Measurements from ENCODE around the gene DENND11. TPM values are rescaled to one million over a fixed set of nuclear protein-coding genes. Genes with fewer than 3 reads are reported as not detected.

Gene DENND11
- total RNA-seq, 1 donor from 2014 or later = 21.1 TPM

DNA sequence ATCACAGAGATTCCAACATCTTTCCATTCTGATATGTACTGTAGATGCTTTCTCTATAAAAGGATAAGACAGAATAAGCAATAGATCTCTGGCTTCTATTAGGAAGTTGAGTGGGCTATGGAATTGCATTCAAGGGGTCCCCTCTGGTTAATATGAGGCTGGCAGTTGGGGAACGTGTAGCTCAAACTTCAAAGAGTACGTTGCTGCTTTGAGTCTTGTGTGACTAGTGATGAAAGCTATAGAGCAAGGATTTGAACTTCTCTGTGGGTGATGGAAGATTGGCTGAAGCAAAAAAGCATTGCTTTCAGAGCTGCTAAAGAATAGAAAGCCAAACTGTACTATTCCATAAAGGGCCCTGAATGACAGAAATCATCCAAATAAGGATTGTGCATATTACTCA, 12.6 kb upstream of the DENND11 start:
- Histone ChIP-seq H3K4me1 (no peaks in the 10 kb centered on the region), H3K36me3 (no peaks in the 10 kb centered on the region), H3K27ac (no peak overlapping the region), H3K9me3 (no peaks in the 10 kb centered on the region), H3K27me3 (no peaks in the 10 kb centered on the region), H3K4me3 (no peak overlapping the region)
- DNase-seq (ENCODE audit: extremely low spot score in 2 of 2) = no peak
- no peak for TF ChIP-seq POLR2AphosphoS5 (IDR thresholded peaks at IDR 0.05; ENCODE audit: insufficient read depth in 1 of 2, low read depth in 1 of 2)
- TF ChIP-seq POLR2A (IDR thresholded peaks at IDR 0.05) = no peak
- TF ChIP-seq, protein P1, sequence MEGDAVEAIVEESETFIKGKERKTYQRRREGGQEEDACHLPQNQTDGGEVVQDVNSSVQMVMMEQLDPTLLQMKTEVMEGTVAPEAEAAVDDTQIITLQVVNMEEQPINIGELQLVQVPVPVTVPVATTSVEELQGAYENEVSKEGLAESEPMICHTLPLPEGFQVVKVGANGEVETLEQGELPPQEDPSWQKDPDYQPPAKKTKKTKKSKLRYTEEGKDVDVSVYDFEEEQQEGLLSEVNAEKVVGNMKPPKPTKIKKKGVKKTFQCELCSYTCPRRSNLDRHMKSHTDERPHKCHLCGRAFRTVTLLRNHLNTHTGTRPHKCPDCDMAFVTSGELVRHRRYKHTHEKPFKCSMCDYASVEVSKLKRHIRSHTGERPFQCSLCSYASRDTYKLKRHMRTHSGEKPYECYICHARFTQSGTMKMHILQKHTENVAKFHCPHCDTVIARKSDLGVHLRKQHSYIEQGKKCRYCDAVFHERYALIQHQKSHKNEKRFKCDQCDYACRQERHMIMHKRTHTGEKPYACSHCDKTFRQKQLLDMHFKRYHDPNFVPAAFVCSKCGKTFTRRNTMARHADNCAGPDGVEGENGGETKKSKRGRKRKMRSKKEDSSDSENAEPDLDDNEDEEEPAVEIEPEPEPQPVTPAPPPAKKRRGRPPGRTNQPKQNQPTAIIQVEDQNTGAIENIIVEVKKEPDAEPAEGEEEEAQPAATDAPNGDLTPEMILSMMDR (IDR thresholded peaks at IDR 0.05) = no peak
- intact Hi-C loops (cut with DNase I) = no loop called here

DNA sequence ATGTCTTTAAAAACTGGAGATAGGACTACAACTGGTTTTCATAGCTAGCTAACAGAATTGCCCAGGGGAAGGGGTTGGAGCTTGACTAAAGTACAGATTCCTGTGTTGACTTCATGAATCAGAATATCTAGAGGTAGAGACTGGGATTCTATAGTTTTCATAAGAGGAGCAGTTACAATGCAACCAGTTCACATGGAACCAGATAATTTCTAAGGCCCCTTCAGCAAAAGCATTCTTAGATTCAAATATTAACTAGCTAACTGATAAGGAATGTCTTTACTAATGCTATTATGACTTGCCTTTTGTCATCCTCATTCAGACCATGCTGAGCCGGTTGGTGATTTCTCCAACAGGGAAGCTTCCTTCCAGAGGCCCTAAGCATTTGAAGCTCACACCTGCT, 11.9 kb upstream of the DENND11 start:
- TF ChIP-seq, protein P1 (IDR thresholded peaks at IDR 0.05) = no peak
- TF ChIP-seq POLR2A (IDR thresholded peaks at IDR 0.05) (no peak), POLR2AphosphoS5 (IDR thresholded peaks at IDR 0.05; ENCODE audit: insufficient read depth in 1 of 2, low read depth in 1 of 2) (no peak)
- no peak overlapping the region for H3K27ac ChIP-seq
- H3K4me3 ChIP-seq = no peak overlapping the region
- H3K27me3 ChIP-seq = no peaks in the 10 kb centered on the region
- no peaks in the 10 kb centered on the region for H3K9me3 ChIP-seq
- DNase-seq (ENCODE audit: extremely low spot score in 2 of 2) = no peak
- H3K36me3 ChIP-seq = no peaks in the 10 kb centered on the region
- intact Hi-C loops (cut with DNase I) = no loop called here
- H3K4me1 ChIP-seq = no peaks in the 10 kb centered on the region

DNA sequence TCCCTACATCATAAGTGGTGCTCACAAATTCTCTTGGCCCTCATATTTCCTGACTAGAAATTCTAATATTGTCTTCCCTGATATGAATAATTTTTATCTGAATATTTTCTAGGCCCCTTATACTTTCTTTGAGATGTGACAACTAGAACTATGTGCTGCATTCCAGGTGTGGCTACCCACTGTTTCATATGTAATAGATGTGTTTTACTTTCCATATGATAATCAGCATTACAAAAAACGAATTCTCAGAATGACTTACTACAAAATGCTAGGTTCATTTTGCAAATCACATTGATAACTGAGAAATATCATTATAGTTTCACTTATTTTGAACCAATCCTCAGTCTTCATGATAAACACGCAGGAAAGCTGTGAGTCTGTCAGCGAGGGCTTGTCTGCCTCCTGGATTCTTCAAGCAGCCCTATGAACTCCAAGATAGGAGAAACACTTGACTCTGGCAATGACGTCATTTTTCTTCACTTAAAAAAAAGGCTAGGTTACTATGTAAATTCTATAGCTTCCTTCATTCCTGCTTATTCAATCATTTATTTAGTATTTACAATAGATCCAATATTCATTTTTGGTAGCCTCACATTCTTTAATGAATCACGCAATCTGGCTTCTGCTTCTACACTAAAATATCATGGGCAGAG, 10.8 kb upstream of the DENND11 start:
- no peak for DNase-seq (ENCODE audit: extremely low spot score in 2 of 2)
- H3K36me3 ChIP-seq = no peaks in the 10 kb centered on the region
- H3K27me3 ChIP-seq = no peaks in the 10 kb centered on the region
- H3K4me3 ChIP-seq = no peak overlapping the region
- no peaks in the 10 kb centered on the region for H3K9me3 ChIP-seq
- H3K27ac ChIP-seq = no peak overlapping the region
- TF ChIP-seq, protein P1 (IDR thresholded peaks at IDR 0.05) = no peak
- no peak for TF ChIP-seq POLR2A (IDR thresholded peaks at IDR 0.05)
- no peak for TF ChIP-seq POLR2AphosphoS5 (IDR thresholded peaks at IDR 0.05; ENCODE audit: insufficient read depth in 1 of 2, low read depth in 1 of 2)
- intact Hi-C loops (cut with DNase I) = no loop called here
- no peaks in the 10 kb centered on the region for H3K4me1 ChIP-seq

DNA sequence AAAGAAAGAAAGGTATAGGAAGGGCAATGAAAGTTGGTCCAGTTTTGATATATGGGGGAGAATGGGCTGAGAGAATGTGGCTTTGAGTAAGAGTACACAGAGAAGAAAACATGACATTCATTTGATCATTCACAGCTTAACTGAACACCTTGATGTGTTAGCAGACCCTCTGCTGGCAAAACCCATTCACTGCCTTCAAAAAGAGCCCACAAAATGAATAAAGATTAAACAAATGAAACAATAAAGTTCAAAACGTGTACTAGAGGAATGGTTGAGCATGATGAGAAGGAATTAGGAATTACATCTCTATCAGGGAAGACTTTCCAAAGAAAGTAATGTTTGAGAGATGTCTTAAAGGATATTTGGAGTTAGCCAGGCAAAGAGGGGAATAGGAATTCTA, 8.3 kb upstream of the DENND11 start:
- TF ChIP-seq POLR2A (IDR thresholded peaks at IDR 0.05) (no peak), POLR2AphosphoS5 (IDR thresholded peaks at IDR 0.05; ENCODE audit: insufficient read depth in 1 of 2, low read depth in 1 of 2) (no peak)
- TF ChIP-seq, protein P1 (IDR thresholded peaks at IDR 0.05) = no peak
- Histone ChIP-seq H3K4me1 (no peaks in the 10 kb centered on the region), H3K36me3 (no peaks in the 10 kb centered on the region), H3K27me3 (no peaks in the 10 kb centered on the region), H3K9me3 (no peaks in the 10 kb centered on the region), H3K4me3 (no peak overlapping the region), H3K27ac (no peak overlapping the region)
- DNase-seq (ENCODE audit: extremely low spot score in 2 of 2) = no peak
- intact Hi-C loops (cut with DNase I) = no loop called here

DNA sequence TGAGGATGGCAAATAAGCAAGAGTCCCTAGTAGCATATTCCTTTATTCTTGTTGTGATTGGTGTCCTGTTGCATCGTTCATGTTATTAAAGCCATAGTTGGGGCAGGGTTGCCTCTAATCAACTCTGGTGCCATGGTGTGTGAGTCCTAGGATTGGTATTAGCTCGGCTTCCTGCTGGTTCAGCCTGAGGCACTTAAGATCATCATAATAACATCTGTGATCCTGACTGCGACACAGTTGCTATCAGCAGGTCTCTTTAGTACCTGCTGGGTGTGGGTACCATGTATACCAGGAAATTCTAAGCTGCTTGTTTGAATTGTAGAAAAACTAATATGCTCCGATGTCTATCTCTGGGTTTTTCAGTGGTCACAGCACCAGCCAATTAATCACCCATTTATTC, 7.8 kb upstream of the DENND11 start:
- TF ChIP-seq POLR2A (IDR thresholded peaks at IDR 0.05) = no peak
- no peak for TF ChIP-seq POLR2AphosphoS5 (IDR thresholded peaks at IDR 0.05; ENCODE audit: insufficient read depth in 1 of 2, low read depth in 1 of 2)
- TF ChIP-seq, protein P1 (IDR thresholded peaks at IDR 0.05) = no peak
- H3K36me3 ChIP-seq = no peaks in the 10 kb centered on the region
- no peaks in the 10 kb centered on the region for H3K9me3 ChIP-seq
- H3K4me1 ChIP-seq = no peaks in the 10 kb centered on the region
- no peaks in the 10 kb centered on the region for H3K27me3 ChIP-seq
- intact Hi-C loops (cut with DNase I) = no loop called here
- H3K4me3 ChIP-seq = no peak overlapping the region
- H3K27ac ChIP-seq = no peak overlapping the region
- no peak for DNase-seq (ENCODE audit: extremely low spot score in 2 of 2)
